IgD-negative memory B cell (primary cell): ENCODE results near the gene BACE1. TPM values are rescaled to one million over a fixed set of nuclear protein-coding genes. Genes with fewer than 3 reads are reported as not detected.

Experiments
- polyA plus RNA-seq: library from polyadenylated mRNA; unstranded; fragments of 300-500 nt; fragmentation: Illumina TruSeq; gene quantifications from one replicate; pipeline ENCODE4 v1.2.3, GENCODE V29; 2021

BACE1 gene
- polyA plus RNA-seq, 1 donor from 2014 or later = not detected

Other genes with a start within 250 kb of the BACE1 start
- 25.1 TPM for gene SIK3, start 217.8 kb downstream of the BACE1 start, polyA plus RNA-seq
- 20.6 TPM for gene PAFAH1B2, start 172.0 kb downstream of the BACE1 start, polyA plus RNA-seq
- gene SIDT2, start 137.5 kb downstream of the BACE1 start, polyA plus RNA-seq = 61.0 TPM
- gene TAGLN, start 116.9 kb downstream of the BACE1 start, polyA plus RNA-seq = 1.6 TPM
- gene PCSK7, start 84.2 kb downstream of the BACE1 start, polyA plus RNA-seq = 68.1 TPM
- gene RNF214, start 83.6 kb downstream of the BACE1 start, polyA plus RNA-seq = 12.5 TPM
- gene BACE1-AS, start 24.9 kb downstream of the BACE1 start, polyA plus RNA-seq = 0.59 TPM
- 17.7 TPM for gene CEP164, start 11.6 kb upstream of the BACE1 start, polyA plus RNA-seq